GM18907 (cell line): ENCODE data around the gene PIK3C3.
"Not testable (repeated sequence)": the region's sequence is repeated elsewhere in the genome, so short reads cannot be mapped to it uniquely, and the experiment has no call there.

Experiments used
- ATAC-seq: cut with Tn5 transposase; IDR thresholded peaks from one replicate; pipeline ENCODE4 v1.9.1; 2021; ENCODE audit warnings: mild to moderate bottlenecking, moderate library complexity; ENCODE audit not compliant: unreplicated experiment

PIK3C3 gene

DNA sequence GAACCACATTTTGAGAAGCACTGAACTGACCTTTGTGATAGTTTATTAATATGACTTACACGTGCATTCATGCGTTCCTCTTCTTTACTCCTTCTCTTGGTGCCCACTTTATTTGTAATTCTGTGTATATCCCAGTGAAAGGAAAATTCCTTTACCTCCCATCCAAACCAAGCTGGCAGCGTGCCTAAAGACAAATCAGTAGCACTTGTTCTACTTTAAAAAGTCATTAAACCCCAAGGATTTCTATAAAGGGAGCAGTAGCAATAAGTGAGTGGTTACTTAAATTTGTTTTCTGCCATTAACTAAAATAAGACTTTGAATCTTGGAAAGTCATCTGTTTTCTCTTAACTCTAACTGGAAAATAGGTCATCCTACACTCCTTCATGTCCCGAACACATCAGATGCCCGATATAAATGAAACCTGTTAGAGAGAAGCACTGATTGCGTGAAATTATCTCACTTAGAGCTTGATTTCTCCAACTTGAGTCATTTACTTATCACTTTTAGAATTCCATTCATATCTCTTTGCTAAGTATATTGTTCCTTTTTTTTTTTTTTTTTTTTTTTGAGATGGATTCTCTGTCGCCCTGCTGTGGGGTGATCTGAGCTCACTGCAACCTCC lies 10.7 kb downstream of the PIK3C3 start:
- no peak for ATAC-seq

DNA sequence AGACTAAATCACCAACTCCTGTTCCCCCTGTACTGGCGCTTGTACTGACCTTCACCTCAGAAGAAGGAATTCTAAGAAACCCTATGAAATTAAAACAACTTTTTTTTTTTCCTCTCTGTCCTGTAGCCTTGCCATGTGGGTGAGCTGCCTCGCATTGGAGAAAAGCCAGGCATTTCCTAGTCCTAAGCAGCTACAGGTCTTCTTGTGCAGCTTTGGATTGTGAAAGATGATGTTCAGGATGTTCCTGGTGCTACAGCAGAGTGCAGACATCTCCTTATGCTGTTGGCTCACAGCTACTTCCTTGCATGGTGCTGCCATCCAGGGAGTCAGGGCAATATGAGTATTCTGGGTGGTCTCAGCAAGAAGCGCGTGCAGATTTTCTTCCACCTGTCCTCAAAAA lies 11.9 kb downstream of the PIK3C3 start:
- ATAC-seq = no peak

GRCh38 chr18:41967680-41968079 lies 12.6 kb downstream of the PIK3C3 start:
- no peak for ATAC-seq

DNA sequence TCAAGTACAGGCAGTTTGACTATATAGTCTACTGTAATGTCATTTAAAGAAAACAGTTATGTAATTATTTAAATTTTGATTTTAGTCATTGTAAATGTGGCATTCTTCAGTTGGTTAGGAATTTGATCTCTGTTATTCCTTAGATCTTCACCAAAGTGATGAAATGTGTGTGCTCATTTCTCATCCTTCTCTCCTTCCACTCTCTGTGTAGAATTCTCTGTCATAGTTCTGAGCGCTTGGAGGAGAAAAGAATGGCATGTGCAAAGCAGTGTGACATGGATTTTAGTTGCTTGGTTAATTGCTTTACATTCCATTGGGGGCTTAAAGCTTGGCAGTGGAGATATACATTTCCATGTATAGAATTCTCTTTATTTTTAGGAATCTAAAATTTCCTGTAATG lies 14.8 kb downstream of the PIK3C3 start:
- no peak for ATAC-seq

GRCh38 chr18:41972067-41972925 lies 17.3 kb downstream of the PIK3C3 start:
- no peak for ATAC-seq

GRCh38 chr18:41973983-41974382 lies 18.9 kb downstream of the PIK3C3 start:
- ATAC-seq = peak; percentile 68

DNA sequence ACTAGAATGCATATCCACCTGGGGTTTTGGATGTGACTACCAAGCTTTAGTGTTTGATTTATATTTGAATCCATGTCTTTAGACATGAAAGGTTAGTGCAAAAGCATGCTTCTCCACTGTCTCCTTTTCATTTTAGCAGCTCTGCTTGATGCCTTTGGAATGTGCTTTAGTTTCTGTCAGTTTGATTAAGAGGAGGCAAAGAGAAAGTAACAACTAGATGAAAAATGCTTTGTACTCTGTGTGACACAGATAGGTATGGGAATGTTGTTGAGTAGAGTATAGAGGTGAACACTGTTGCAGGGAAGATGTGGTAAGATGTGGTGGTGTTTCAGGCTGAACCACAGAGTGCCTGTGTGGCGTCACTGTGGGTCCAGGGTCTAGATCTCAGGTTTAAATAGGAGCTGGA lies 19.8 kb downstream of the PIK3C3 start:
- ATAC-seq = peak; percentile 57

DNA sequence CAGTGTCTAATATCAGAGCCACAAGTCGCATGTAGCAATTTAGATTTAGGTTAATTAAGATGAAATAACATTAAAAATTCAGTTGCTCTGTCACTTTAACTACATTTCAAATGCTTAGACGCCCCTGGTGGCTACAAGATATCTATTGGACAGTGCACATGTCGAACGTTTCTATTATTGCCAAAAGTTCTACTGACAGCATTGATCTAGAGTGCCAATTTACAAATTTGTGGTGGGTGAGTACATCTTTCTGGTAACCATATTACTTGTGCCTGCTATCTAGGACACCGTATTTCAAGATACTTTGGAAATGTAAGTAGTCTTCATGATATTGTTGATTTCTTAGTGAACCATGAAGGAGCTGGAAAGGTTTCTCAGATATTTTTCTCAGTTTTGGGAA lies 20.2 kb downstream of the PIK3C3 start:
- ATAC-seq = no peak

- ATAC-seq = no peak
Measured at GRCh38 chr18:41977233-41977632, 22.2 kb downstream of the PIK3C3 start.

- peak; percentile 98 for ATAC-seq
Measured at GRCh38 chr18:41982942-41983660, 28.1 kb downstream of the PIK3C3 start.

- no peak for ATAC-seq
Measured at GRCh38 chr18:41985914-41986313, 30.9 kb downstream of the PIK3C3 start.

DNA sequence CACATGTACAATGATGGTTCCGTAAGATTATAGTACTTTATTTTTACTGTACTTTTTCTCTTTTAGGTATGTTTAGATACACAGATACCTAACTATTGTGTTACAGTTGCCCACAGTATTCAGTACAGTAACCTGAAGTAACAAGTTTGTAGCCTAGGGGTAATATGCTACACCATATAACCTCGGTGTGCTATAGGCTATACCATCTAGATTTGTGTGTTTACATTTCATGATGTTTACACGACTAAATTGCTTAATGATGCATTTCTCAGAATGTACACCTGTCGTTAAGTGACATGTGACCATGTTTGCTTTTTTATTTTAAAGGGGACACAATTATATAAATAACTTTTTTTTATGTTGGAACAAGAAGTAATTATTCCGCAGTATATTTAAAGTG lies 34.5 kb downstream of the PIK3C3 start:
- no peak for ATAC-seq

GRCh38 chr18:41992066-41992465 lies 37.0 kb downstream of the PIK3C3 start:
- peak; percentile 85 for ATAC-seq

DNA sequence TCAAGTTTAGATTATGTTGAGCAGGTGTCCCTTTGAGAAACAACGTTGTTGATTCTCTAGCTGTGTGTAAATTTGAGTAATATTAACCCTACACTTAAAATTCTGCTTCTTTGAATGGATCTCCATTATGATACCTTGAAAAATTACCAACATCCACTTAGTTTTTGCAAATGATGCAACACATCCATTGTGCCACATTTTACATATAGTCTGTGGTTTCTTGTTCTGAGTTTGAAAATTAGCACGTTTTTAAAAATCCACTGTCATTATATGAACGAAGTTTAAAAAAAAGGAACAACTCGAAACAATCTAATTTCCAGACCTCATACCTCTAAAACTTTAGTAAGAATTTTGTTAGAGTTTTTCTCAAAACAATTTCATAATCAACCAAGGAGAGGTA lies 37.7 kb downstream of the PIK3C3 start:
- ATAC-seq = no peak

GRCh38 chr18:41993151-41993550 lies 38.1 kb downstream of the PIK3C3 start:
- no peak for ATAC-seq

GRCh38 chr18:41996020-41996419 lies 41.0 kb downstream of the PIK3C3 start:
- ATAC-seq = no peak

DNA sequence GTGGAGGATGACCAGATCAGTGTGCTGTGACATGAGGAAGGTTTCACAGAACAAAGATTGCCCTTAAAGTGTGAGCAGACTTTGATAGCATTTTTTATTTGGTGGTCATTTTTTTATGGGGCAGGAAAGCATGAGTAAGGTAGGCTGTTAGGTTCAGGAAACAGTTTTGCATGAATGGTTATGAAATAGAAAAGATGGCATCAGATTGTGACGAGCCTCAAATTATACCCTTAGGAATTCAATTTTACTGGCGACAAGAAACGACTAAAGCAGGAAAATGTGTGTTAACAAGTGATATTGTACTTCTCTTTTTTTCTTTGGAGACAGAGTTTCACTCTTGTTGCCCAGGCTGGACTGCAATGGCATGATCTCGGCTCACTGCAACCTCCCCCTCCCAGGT lies 44.7 kb downstream of the PIK3C3 start:
- no peak for ATAC-seq

DNA sequence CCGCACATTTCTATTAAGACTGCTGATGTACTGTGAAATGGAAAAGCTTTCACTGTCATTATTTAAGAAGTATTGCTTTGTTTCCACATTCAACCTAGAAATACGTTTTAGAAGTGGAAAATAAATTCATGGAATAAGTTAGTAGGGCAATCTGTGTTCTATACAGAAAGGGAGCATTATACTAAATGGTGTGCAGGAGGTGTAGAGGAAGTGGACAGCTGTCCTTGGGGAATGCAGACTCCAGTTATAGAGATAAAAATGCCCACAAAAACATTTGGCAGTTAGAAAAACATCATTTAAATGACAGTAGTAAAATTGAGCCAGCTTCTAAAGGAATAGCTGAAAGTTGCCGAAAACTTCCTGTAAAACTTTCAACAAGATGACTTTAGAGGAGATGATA lies 46.8 kb downstream of the PIK3C3 start:
- ATAC-seq = no peak

DNA sequence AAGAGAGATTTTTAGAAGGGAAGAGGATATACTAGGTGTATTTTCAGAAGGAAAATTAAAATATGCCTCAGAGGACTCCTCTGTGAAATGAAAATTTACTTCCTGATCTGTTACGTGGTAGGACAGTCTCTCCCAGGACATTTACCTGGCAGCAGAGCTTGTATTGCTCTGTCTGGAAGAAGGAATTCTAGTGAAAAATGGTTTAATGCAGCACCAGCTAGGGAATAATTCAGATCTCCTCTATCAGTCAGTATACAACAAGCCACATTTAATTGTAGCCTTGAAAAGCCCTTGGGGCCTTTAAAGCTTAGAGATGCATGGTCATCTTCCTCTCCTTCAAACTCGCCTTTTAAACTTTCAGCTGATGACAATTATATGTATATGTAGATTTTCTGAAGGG lies 49.6 kb downstream of the PIK3C3 start:
- ATAC-seq = no peak

- no peak for ATAC-seq
Measured at GRCh38 chr18:42005782-42006181, 50.7 kb downstream of the PIK3C3 start.

GRCh38 chr18:42009457-42009856 lies 54.4 kb downstream of the PIK3C3 start:
- not testable (repeated sequence) for ATAC-seq

DNA sequence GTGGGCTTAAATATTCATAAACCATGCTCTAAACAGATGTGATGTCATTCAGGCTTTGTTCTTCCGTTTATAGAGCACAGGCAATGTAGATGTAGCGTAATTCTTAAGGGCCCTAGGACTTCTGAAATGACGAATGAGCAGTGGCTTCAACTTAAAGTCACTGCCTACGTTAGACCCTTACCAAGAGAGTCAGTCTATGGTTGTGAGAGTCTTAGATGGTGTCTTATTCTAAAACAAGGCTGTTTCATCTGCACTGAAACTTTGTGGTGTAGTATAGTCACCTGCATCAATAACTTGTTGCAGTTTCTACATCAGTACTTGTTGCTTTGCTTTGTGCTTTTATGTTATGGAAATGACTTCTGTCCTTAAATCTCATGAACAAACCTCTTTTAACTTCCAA lies 56.0 kb downstream of the PIK3C3 start:
- ATAC-seq = peak; percentile 99
